Activated naive CD4-positive, alpha-beta T cell treated with anti-CD3 and anti-CD28 coated beads for 36 hours (primary cell): ENCODE data around the gene SH3BP5L. TPM values are rescaled to one million over a fixed set of nuclear protein-coding genes. Genes with fewer than 3 reads are reported as not detected.

Experiments used
- CTCF ChIA-PET: fragments of 350-600 bp; sonication (Branson Sonifier 250); formaldehyde crosslinking; loops from one replicate; lab custom pipeline; 2021; ENCODE audit warnings: antibody characterized with exemption; lab: Charles Lee
- DNase-seq: peaks from one replicate; pipeline ENCODE4 v3.0.0-alpha.2; 2020
- H3K27ac Mint-ChIP-seq: one replicate; pipeline ENCODE4 v1.8.0; 2021; ENCODE audit warnings: mild to moderate bottlenecking, mixed read lengths
- H3K27me3 Mint-ChIP-seq: one replicate; pipeline ENCODE4 v1.8.0; 2021; ENCODE audit warnings: low read depth, mixed read lengths
- H3K36me3 Mint-ChIP-seq: one replicate; pipeline ENCODE4 v1.8.0; 2021; ENCODE audit warnings: low read depth, mixed read lengths
- H3K4me1 Mint-ChIP-seq: one replicate; pipeline ENCODE4 v1.8.0; 2021; ENCODE audit warnings: low read depth, mixed read lengths
- H3K4me3 Mint-ChIP-seq: one replicate; pipeline ENCODE4 v1.8.0; 2021; ENCODE audit warnings: mild to moderate bottlenecking, moderate library complexity, mixed read lengths
- H3K9me3 Mint-ChIP-seq: one replicate; pipeline ENCODE4 v1.8.0; 2021; ENCODE audit warnings: mixed read lengths
- intact Hi-C: fragments of 100-400 bp; cut with micrococcal nuclease; formaldehyde crosslinking; loops from one replicate; pipeline ENCODE4 v1.15.1; 2023
- microRNA-seq: library from miRNA; unstranded; fragments of <30 nt; microRNA quantifications from one replicate; pipeline ENCODE4 v1.2.0, GENCODE V29; 2022; ENCODE audit warnings: borderline microRNAs expressed, borderline replicate concordance
- total RNA-seq, 2 experiments: library from RNA; stranded (reverse); gene quantifications; one replicate each; pipeline ENCODE4 v1.2.3, GENCODE V29; 2021

The SH3BP5L gene
- total RNA-seq, 2 experiments from 2014 or later: 20.3 to 20.5 TPM

DNA sequence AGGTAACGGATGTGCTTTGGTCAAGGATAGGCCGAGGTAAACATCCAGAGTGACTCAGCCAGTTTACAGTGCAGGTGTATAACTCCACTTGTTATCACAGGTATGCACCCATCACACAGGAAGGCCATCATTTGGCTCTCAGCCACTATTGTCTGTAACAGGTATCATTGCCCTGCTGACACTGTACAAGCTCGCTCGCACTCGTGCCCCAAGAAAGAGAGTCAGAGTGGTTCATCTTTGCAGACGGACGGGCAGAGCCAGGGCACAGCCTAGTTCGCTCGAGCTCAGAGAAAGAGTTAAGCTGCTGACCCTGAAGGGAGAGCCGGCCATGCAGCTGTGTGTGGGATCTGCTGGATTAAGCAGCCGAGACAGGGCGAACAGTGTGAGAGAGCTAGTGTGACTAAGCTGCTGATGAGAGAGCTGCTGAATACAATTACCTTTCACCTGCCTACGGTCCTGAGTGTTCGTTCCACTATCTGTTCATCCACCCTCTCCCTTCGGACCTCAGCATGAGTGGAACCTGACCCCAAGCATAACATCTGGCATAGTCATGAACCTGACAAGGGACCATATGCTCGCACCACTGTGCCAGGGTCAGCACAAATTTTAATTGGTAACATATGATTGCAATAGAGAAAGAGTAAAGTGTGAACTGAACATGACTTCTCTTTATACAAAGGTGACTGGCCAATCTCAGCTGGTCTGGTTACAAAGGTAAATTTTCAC lies 43.1 kb downstream of the SH3BP5L start:
- DNase-seq: no peak
- H3K4me3 Mint-ChIP-seq: no peak overlapping the region
- intact Hi-C loops: no loop called here
- CTCF ChIA-PET: no interaction called here
- no peak overlapping the region for H3K27ac Mint-ChIP-seq
- H3K4me1 Mint-ChIP-seq: no peaks in the 10 kb centered on the region
- H3K36me3 Mint-ChIP-seq: no peaks in the 10 kb centered on the region
- no peaks in the 10 kb centered on the region for H3K9me3 Mint-ChIP-seq
- H3K27me3 Mint-ChIP-seq: peaks cover 8% of the 10 kb centered on the region

DNA sequence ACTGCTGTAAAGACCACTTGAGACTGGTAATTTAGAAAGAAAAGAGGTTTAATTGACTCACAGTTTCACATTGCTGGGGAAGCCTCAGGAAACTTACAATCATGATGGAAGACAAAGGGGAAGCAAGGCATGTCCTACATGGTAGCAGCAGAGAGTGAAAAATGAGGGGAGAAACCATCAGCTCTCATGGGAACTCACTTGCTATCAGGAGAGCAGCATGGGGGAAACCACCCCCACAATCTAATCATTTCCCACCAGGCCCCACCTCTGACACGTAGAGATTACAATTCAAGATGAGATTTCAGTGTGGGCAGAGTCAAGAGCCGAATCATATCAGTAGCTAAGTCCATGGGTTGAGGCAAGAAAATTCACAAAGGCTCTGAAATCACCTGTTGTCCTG lies 46.4 kb downstream of the SH3BP5L start:
- Mint-ChIP-seq H3K4me3 (no peak overlapping the region), H3K27ac (no peak overlapping the region), H3K36me3 (no peaks in the 10 kb centered on the region), H3K4me1 (no peaks in the 10 kb centered on the region), H3K27me3 (peaks cover 8% of the 10 kb centered on the region), H3K9me3 (peaks cover 6% of the 10 kb centered on the region)
- no peak for DNase-seq
- intact Hi-C loops: no loop called here
- CTCF ChIA-PET: no interaction called here

- CTCF ChIA-PET: no interaction called here
- no peaks in the 10 kb centered on the region for H3K4me1 Mint-ChIP-seq
- peaks cover 8% of the 10 kb centered on the region for H3K27me3 Mint-ChIP-seq
- no peak overlapping the region for H3K4me3 Mint-ChIP-seq
- no peak overlapping the region for H3K27ac Mint-ChIP-seq
- H3K9me3 Mint-ChIP-seq: peaks cover 6% of the 10 kb centered on the region
- no peaks in the 10 kb centered on the region for H3K36me3 Mint-ChIP-seq
- intact Hi-C loops: no loop called here
- no peak for DNase-seq
Observed at GRCh38 chr1:248778906-248779305, 46.8 kb downstream of the SH3BP5L start.

DNA sequence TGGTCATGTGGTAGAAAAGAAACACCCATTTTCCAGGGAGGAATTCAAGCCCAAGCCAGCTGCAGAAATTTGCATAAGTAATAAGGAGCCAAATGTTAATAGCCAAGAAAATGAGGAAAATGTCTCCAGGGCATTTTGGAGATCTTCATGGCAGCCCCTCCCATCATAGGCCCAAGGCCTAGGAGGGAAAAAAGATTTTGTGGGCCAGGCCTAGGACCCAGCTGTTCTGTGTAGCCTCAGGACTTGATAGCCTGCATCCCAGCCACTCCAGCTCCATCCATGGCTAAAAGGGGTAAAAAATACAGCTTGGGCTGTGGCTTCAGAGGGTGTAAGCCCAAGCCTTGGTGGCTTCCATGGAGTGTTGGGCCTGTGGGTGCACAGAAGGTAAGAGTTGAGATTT lies 48.7 kb downstream of the SH3BP5L start:
- no peaks in the 10 kb centered on the region for H3K36me3 Mint-ChIP-seq
- peaks cover 4% of the 10 kb centered on the region for H3K27me3 Mint-ChIP-seq
- peaks cover 4% of the 10 kb centered on the region for H3K4me1 Mint-ChIP-seq
- no peak overlapping the region for H3K4me3 Mint-ChIP-seq
- H3K9me3 Mint-ChIP-seq: peaks cover 6% of the 10 kb centered on the region
- intact Hi-C loops: no loop called here
- CTCF ChIA-PET: no interaction called here
- DNase-seq: no peak
- no peak overlapping the region for H3K27ac Mint-ChIP-seq

DNA sequence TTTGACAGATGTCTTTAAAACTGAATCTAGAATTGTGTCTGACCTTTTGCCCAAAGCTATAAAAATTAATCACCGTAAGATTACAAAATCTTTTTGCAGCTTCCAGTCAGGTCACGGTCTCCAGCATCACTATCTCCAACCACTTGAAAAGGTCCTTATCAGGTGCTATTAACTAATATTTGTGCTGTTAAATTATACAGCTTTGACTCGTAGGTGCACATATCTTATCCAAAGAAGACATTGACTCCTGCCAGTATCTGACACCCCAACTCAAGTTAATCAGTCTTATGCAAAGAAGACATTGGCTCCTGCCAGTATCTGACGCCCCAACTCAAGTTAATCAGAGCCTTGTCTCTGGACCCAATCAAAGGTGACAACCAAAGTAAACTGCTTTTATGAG lies 50.3 kb downstream of the SH3BP5L start:
- Mint-ChIP-seq H3K36me3 (no peaks in the 10 kb centered on the region), H3K27me3 (peaks cover 6% of the 10 kb centered on the region), H3K4me1 (peaks cover 4% of the 10 kb centered on the region), H3K4me3 (no peak overlapping the region), H3K27ac (no peak overlapping the region), H3K9me3 (peaks cover 6% of the 10 kb centered on the region)
- no peak for DNase-seq
- intact Hi-C loops: no loop called here
- CTCF ChIA-PET: no interaction called here

Small RNAs within 50 kb of the gene (microRNA-seq; reads per million reads assigned to microRNA genes)
- 2.2 reads per million for gene MIR3124

Other genes starting within 250 kb of the SH3BP5L start
- gene OR2T10, start 228.2 kb downstream of the SH3BP5L start, total RNA-seq: not detected
- gene OR2T11, start 190.8 kb downstream of the SH3BP5L start, total RNA-seq: not detected
- gene OR2T35, start 180.6 kb downstream of the SH3BP5L start, total RNA-seq: not detected
- gene OR2T27, start 170.4 kb downstream of the SH3BP5L start, total RNA-seq: not detected
- not detected for gene OR14I1, start 123.1 kb downstream of the SH3BP5L start, total RNA-seq
- gene LYPD8, start 70.2 kb downstream of the SH3BP5L start, total RNA-seq: not detected
- 10 to 100 TPM; 51.6 to 53.4 TPM for gene ZNF672, start 12.3 kb upstream of the SH3BP5L start, total RNA-seq
- 10 to 100 TPM; 87.6 to 88.7 TPM for gene ZNF692, start 33.2 kb upstream of the SH3BP5L start, total RNA-seq
- 1 to 10 TPM; 3.0 to 3.5 TPM for gene PGBD2, start 80.3 kb upstream of the SH3BP5L start, total RNA-seq